ENCODE data around the gene SPAG5.

DNA sequence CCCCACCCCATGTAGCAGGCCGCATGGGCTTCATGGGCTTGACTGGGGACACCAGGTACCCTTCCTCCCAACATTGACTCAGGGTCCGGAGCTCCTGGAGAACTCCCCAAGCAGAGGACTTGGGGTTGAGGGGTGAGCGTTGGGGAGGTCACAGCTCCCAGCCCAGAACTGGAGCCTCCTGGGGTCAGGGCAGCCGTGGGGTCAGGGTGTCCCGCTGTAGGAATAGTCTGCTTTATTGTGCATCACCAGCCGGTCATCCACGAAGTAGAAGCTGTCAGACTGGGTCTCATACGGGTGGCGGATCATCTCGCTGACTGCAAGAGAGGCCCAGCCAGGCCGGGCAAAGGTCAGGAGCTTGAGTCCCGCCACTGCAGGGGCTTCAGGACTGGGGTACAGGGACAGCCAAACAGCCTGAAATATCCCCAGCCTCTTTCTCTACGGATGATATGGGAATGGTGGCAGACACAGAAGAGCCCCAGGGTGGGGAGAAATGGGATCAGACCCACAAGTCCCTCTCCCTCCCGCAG is 51.7 kb downstream of the SPAG5 start:
- TF ChIP-seq CTCF (IDR thresholded peaks at IDR 0.05), result no peak
- no peak for TF ChIP-seq POLR2A (IDR thresholded peaks at IDR 0.05)
